IMR-90 (cell line): Measurements from ENCODE around the gene DDX39A. TPM values are rescaled to one million over a fixed set of nuclear protein-coding genes. Genes with fewer than 3 reads are reported as not detected.

ENCODE experiments used
- ATAC-seq: fragments of 200-7000 bp; cut with Tn5 transposase; 2 replicates; pipeline ENCODE4 v1.9.1; 2020; ENCODE audit warnings: low read depth, mild to moderate bottlenecking, moderate library complexity
- BruUV-seq: library from RNA; stranded (reverse); fragments of 400-500 nt; replicated peaks from 2 replicates; lab custom pipeline; 2021; lab: Mats Ljungman, UMichigan
- CTCF ChIA-PET: fragments of 300-600 bp; formaldehyde crosslinking; extraction: SDS; loops from one replicate; lab custom pipeline; 2021; ENCODE audit warnings: antibody characterized with exemption; lab: Yijun Ruan, JAX
- POLR2A ChIA-PET: fragments of 300-600 bp; sonication (Branson Sonifier 250); formaldehyde crosslinking; loops from one replicate; lab custom pipeline; 2022; ENCODE audit warnings: antibody characterized with exemption; ENCODE audit not compliant: unreplicated experiment; lab: Charles Lee
- DNase-seq: peaks from one replicate; pipeline ENCODE4 v3.0.0; 2013
- H2AFZ ChIP-seq: replicated peaks from 2 replicates; pipeline ENCODE3; 2013; ENCODE audit warnings: low read length, mild to moderate bottlenecking; ENCODE audit not compliant: poor library complexity
- H2AK5ac ChIP-seq: 2 replicates; pipeline ENCODE4 v1.6.1; 2013; ENCODE audit warnings: low read depth, low read length, inconsistent platforms
- H2AK9ac ChIP-seq: replicated peaks from 2 replicates; pipeline ENCODE3; 2013; ENCODE audit warnings: mild to moderate bottlenecking, low read depth, low read length, moderate library complexity; ENCODE audit not compliant: poor library complexity
- H2BK120ac ChIP-seq: 2 replicates; pipeline ENCODE4 v1.6.1; 2013; ENCODE audit warnings: low read depth, low read length, inconsistent platforms
- H2BK15ac ChIP-seq: 3 replicates; pipeline ENCODE4 v1.6.1; 2013; ENCODE audit warnings: low read depth, low read length, inconsistent platforms
- H2BK20ac ChIP-seq: 2 replicates; pipeline ENCODE4 v1.6.1; 2013; ENCODE audit warnings: low read depth, mild to moderate bottlenecking, inconsistent platforms, low read length, moderate library complexity
- H2BK5ac ChIP-seq: 2 replicates; pipeline ENCODE4 v1.6.1; 2013; ENCODE audit warnings: mild to moderate bottlenecking, low read depth, low read length, inconsistent platforms; ENCODE audit not compliant: poor library complexity, severe bottlenecking
- H3K14ac ChIP-seq: replicated peaks from 2 replicates; pipeline ENCODE4 v1.6.1; 2013; ENCODE audit warnings: low read depth, low read length, inconsistent platforms
- H3K18ac ChIP-seq: 2 replicates; pipeline ENCODE4 v1.6.1; 2013; ENCODE audit warnings: low read depth, low read length, control low read depth
- H3K23ac ChIP-seq: 2 replicates; pipeline ENCODE4 v1.6.1; 2013; ENCODE audit warnings: low read depth, low read length, inconsistent platforms
- H3K27ac ChIP-seq: 2 replicates; pipeline ENCODE4 v1.5.1; 2013; ENCODE audit warnings: mild to moderate bottlenecking, control low read depth, low read length; ENCODE audit not compliant: insufficient read depth
- H3K27me3 ChIP-seq: 2 replicates; pipeline ENCODE4 v1.6.1; 2013; ENCODE audit warnings: low read length; ENCODE audit not compliant: control insufficient read depth, insufficient read depth
- H3K36me3 ChIP-seq: 2 replicates; pipeline ENCODE4 v1.6.1; 2013; ENCODE audit warnings: low read length, mixed read lengths; ENCODE audit not compliant: control insufficient read depth, insufficient read depth
- H3K4ac ChIP-seq: 2 replicates; pipeline ENCODE4 v1.6.1; 2013; ENCODE audit warnings: low read depth, low read length, inconsistent platforms
- H3K4me1 ChIP-seq: 2 replicates; pipeline ENCODE4 v1.6.1; 2013; ENCODE audit warnings: low read length, mixed read lengths; ENCODE audit not compliant: control insufficient read depth, insufficient read depth
- H3K4me2 ChIP-seq: 2 replicates; pipeline ENCODE4 v1.6.1; 2013; ENCODE audit warnings: low read depth, mild to moderate bottlenecking, control low read depth, low read length, moderate library complexity
- H3K4me3 ChIP-seq: 2 replicates; pipeline ENCODE4 v1.5.1; 2013; ENCODE audit warnings: low read depth, mild to moderate bottlenecking, control low read depth, low read length, moderate library complexity; ENCODE audit not compliant: insufficient read depth
- H3K56ac ChIP-seq: 2 replicates; pipeline ENCODE4 v1.6.1; 2013; ENCODE audit warnings: low read length, inconsistent platforms; ENCODE audit not compliant: insufficient read depth; ENCODE audit errors: extremely low read depth
- H3K79me1 ChIP-seq, 2 experiments: 2 replicates each; pipeline ENCODE4 v1.6.1; 2013; ENCODE audit warnings: low read length in 2 of 2, inconsistent platforms in 1 of 2, low read depth in 1 of 2
- H3K9ac ChIP-seq: 2 replicates; pipeline ENCODE4 v1.6.1; 2013; ENCODE audit warnings: low read depth, low read length, control low read depth
- H3K9me1 ChIP-seq: 2 replicates; pipeline ENCODE4 v1.6.1; 2013; ENCODE audit warnings: low read length, inconsistent platforms; ENCODE audit not compliant: insufficient read depth
- H3K9me3 ChIP-seq: 2 replicates; pipeline ENCODE4 v1.6.1; 2013; ENCODE audit warnings: low read length; ENCODE audit not compliant: control insufficient read depth, insufficient read depth
- H4K20me1 ChIP-seq: 2 replicates; pipeline ENCODE4 v1.6.1; 2013; ENCODE audit warnings: low read length, inconsistent platforms; ENCODE audit not compliant: insufficient read depth
- H4K5ac ChIP-seq: 2 replicates; pipeline ENCODE4 v1.6.1; 2013; ENCODE audit warnings: mild to moderate bottlenecking, low read depth, low read length, control low read depth
- H4K8ac ChIP-seq, 2 experiments: 2 replicates each; pipeline ENCODE4 v1.6.1; 2013; ENCODE audit warnings: low read depth in 2 of 2, low read length in 2 of 2, control low read depth in 1 of 2, inconsistent platforms in 1 of 2
- H4K91ac ChIP-seq: 2 replicates; pipeline ENCODE4 v1.6.1; 2013; ENCODE audit warnings: low read depth, low read length, inconsistent platforms; ENCODE audit not compliant: insufficient read depth
- BHLHE40 ChIP-seq: fragments of 150-350 bp; IDR thresholded peaks from 2 replicates; pipeline ENCODE4 v1.6.1; 2016; ENCODE audit warnings: mild to moderate bottlenecking, low read depth, low read length
- CEBPB ChIP-seq: IDR thresholded peaks from 2 replicates; pipeline ENCODE4 v1.6.1; 2012; ENCODE audit warnings: low read depth, low read length, improper control_type of control experiment
- FOS ChIP-seq: fragments of 150-350 bp; IDR thresholded peaks from 2 replicates; pipeline ENCODE4 v1.6.1; 2016; ENCODE audit warnings: low read depth, low read length
- MAFK ChIP-seq: IDR thresholded peaks from 2 replicates; pipeline ENCODE4 v1.6.1; 2012; ENCODE audit warnings: low read depth, low read length, improper control_type of control experiment
- MAZ ChIP-seq: IDR thresholded peaks from 2 replicates; pipeline ENCODE4 v1.6.1; 2012; ENCODE audit warnings: low read depth, mild to moderate bottlenecking, low read length, improper control_type of control experiment, moderate library complexity, borderline replicate concordance
- MXI1 ChIP-seq: IDR thresholded peaks from 2 replicates; pipeline ENCODE4 v1.6.1; 2012; ENCODE audit warnings: low read depth, mild to moderate bottlenecking, low read length, moderate library complexity, borderline replicate concordance
- NFE2L2 ChIP-seq: fragments of 150-350 bp; IDR thresholded peaks from 2 replicates; pipeline ENCODE4 v1.6.1; 2016; ENCODE audit warnings: low read depth, mild to moderate bottlenecking, low read length
- POLR2A ChIP-seq: IDR thresholded peaks from 2 replicates; pipeline ENCODE4 v1.6.1; 2012; ENCODE audit warnings: mild to moderate bottlenecking, low read depth, low read length
- RCOR1 ChIP-seq: IDR thresholded peaks from 2 replicates; pipeline ENCODE4 v1.6.1; 2012; ENCODE audit warnings: mild to moderate bottlenecking, low read length, improper control_type of control experiment; ENCODE audit not compliant: insufficient replicate concordance
- RFX5 ChIP-seq: IDR thresholded peaks from 2 replicates; pipeline ENCODE4 v1.8.0; 2012; ENCODE audit warnings: low read depth, mild to moderate bottlenecking, low read length, moderate library complexity
- SMC3 ChIP-seq: fragments of 150-350 bp; IDR thresholded peaks from 2 replicates; pipeline ENCODE4 v1.6.1; 2016; ENCODE audit warnings: low read depth, mild to moderate bottlenecking, antibody characterized with exemption, low read length, moderate library complexity
- WGBS, 2 experiments: methylation state at CpG; one replicate each; pipeline versions ENCODE4 v1.1.5 to v1.1.7; 2013; ENCODE audit warnings: missing lambda C conversion rate in 2 of 2; ENCODE audit not compliant: insufficient read length in 1 of 2; ENCODE audit errors: extremely low coverage in 2 of 2; 5-methylcytosine and 5-hydroxymethylcytosine counted together
- dilution Hi-C: fragments of 300-500 bp; cut with HindIII; formaldehyde crosslinking; loops from one replicate; pipeline ENCODE4 v1.14.3; 2018; ENCODE audit warnings: low sequenced_read_pairs; ENCODE audit not compliant: unreplicated experiment
- in situ Hi-C: fragments of 300-500 bp; cut with MboI; formaldehyde crosslinking; loops from 3 replicates; pipeline ENCODE4 v1.14.3; 2019; ENCODE audit warnings: low sequenced_read_pairs, inconsistent platforms, mixed read lengths
- intact Hi-C: fragments of 100-400 bp; cut with micrococcal nuclease; formaldehyde crosslinking; loops from 2 replicates; pipeline ENCODE4 v1.10.0; 2022
- polyA plus RNA-seq, 3 experiments: library from polyadenylated mRNA; depleted of rRNA; stranded (reverse); fragments of >200 nt; gene quantifications; 2 replicates each; pipeline ENCODE4 v1.2.3, GENCODE V29; 2012; ENCODE audit warnings: low replicate concordance in 1 of 3
- total RNA-seq: library from RNA; depleted of rRNA; stranded (reverse); fragments of >200 nt; gene quantifications from 2 replicates; pipeline ENCODE4 v1.2.3, GENCODE V29; 2012
- TF ChIP-seq, protein P1 (sequence below): fragments of 150-350 bp; IDR thresholded peaks from 2 replicates; pipeline ENCODE4 v1.6.1; 2017; ENCODE audit warnings: mild to moderate bottlenecking, antibody characterized with exemption, low read length, low read depth

DDX39A gene
- total and polyA plus RNA-seq, 2 of the 4 experiments (the other 2 are of a cell fraction) = 82.5 to 83.0 TPM

DNA sequence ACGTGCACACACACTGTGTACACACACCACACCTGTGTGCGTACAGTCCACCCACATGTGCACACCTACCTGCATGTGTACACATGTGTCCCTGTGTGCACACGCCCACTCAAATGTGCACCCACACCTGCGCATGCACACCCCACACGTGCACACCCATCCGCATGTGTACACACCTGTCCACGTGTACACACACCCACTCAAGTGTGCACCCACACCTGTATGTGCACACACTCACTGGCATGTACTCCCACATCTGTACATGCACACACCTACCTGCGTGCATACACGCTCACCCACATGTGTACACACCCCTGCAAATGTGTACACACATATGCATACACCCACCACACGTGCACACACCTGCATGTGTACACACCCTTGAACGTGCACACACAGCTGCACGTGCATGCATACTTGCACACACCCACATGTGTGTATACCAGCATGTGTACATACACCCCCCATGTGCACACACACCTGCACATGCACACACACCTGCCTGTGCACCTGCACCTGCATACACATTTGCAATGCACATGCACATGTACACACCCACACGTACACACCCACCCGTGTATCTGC is 24.6 kb upstream of the DDX39A start:
- Histone ChIP-seq H4K8ac (no peak overlapping the region), H3K4me2 (no peak overlapping the region), H3K79me1 (peaks cover 3 to 50% of the 10 kb centered on the region in 2 experiments), H4K20me1 (peaks cover 24% of the 10 kb centered on the region), H4K5ac (no peak overlapping the region), H3K23ac (no peak overlapping the region), H3K4ac (no peak overlapping the region), H2BK20ac (no peak overlapping the region), H2AK5ac (no peak overlapping the region), H3K27ac (no peak overlapping the region), H3K18ac (no peak overlapping the region), H3K27me3 (no peaks in the 10 kb centered on the region), H3K14ac (no peak overlapping the region), H3K9ac (no peak overlapping the region), H3K36me3 (peaks cover 54% of the 10 kb centered on the region), H2BK15ac (no peak overlapping the region), H4K91ac (no peak overlapping the region), H3K4me1 (peaks cover 2% of the 10 kb centered on the region; the same call in 1 of the 2 replicates), H3K9me3 (no peaks in the 10 kb centered on the region), H3K9me1 (peaks cover 33% of the 10 kb centered on the region), H3K4me3 (no peak overlapping the region), H2AFZ (peak overlapping the region; percentile 32), H2BK120ac (no peak overlapping the region), H2BK5ac (no peak overlapping the region), H2AK9ac (peak overlapping the region; percentile 16), H3K56ac (no peak overlapping the region)
- 98% methylated on average over 11 of the region's 14 CpGs; no CpG with 5 or more reads in 1 of the 2 experiments for WGBS, 2 experiments
- TF ChIP-seq NFE2L2 = no peak
- no peak for TF ChIP-seq RFX5
- no peak for TF ChIP-seq MXI1
- TF ChIP-seq POLR2A = no peak
- no peak for TF ChIP-seq CEBPB
- no peak for TF ChIP-seq MAFK
- no peak for TF ChIP-seq SMC3
- TF ChIP-seq BHLHE40 = no peak
- no peak for TF ChIP-seq MAZ
- TF ChIP-seq, protein P1, sequence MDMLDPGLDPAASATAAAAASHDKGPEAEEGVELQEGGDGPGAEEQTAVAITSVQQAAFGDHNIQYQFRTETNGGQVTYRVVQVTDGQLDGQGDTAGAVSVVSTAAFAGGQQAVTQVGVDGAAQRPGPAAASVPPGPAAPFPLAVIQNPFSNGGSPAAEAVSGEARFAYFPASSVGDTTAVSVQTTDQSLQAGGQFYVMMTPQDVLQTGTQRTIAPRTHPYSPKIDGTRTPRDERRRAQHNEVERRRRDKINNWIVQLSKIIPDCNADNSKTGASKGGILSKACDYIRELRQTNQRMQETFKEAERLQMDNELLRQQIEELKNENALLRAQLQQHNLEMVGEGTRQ = no peak
- no peak for TF ChIP-seq FOS
- TF ChIP-seq RCOR1 = no peak
- DNase-seq (no peak), ATAC-seq (no peak)
- no TSS peak for BruUV-seq
- dilution Hi-C loops = no loop called here
- in situ Hi-C loops = no loop called here
- ChIA-PET CTCF (no interaction called here), POLR2A (no interaction called here)
- intact Hi-C loops = no loop called here
